SK-N-SH treated with all-trans-retinoic acid at 6 μM for 48 hours (cell line): ENCODE measurements around the gene LITAF.

Experiments used
- ATAC-seq: fragments of 200-7000 bp; cut with Tn5 transposase; 3 replicates; pipeline ENCODE4 v1.9.1; 2020; ENCODE audit warnings: mild to moderate bottlenecking, moderate library complexity
- ARNTL ChIP-seq: fragments of 450-650 bp; formaldehyde crosslinking; IDR thresholded peaks from 2 replicates; pipeline ENCODE4 v1.5.0; 2020; ENCODE audit warnings: low read depth, mild to moderate bottlenecking, moderate library complexity, borderline replicate concordance
- BACH2 ChIP-seq: fragments of 250-450 bp; sonication (Bioruptor Pico); IDR thresholded peaks from 2 replicates; pipeline ENCODE4 v1.9.0; 2021; ENCODE audit warnings: mild to moderate bottlenecking, borderline replicate concordance
- CSDC2 ChIP-seq: fragments of 250-450 bp; sonication (Bioruptor Pico); IDR thresholded peaks from 2 replicates; pipeline ENCODE4 v1.5.0; 2020; ENCODE audit warnings: mild to moderate bottlenecking, moderate library complexity
- ESRRG ChIP-seq: fragments of 250-450 bp; sonication (Bioruptor Pico); IDR thresholded peaks from 2 replicates; pipeline ENCODE4 v1.6.1; 2021; ENCODE audit warnings: mild to moderate bottlenecking
- GLIS3 ChIP-seq: fragments of 250-450 bp; sonication (Bioruptor Pico); IDR thresholded peaks from 2 replicates; pipeline ENCODE4 v1.5.0; 2020; ENCODE audit warnings: mild to moderate bottlenecking, moderate library complexity
- ISL1 ChIP-seq: fragments of 250-450 bp; sonication (Bioruptor Pico); IDR thresholded peaks from 2 replicates; pipeline ENCODE4 v2.1.2; 2022; ENCODE audit warnings: mild to moderate bottlenecking, moderate library complexity
- PPARA ChIP-seq: fragments of 250-450 bp; sonication (Bioruptor Pico); IDR thresholded peaks from 2 replicates; pipeline ENCODE4 v1.5.0; 2020; ENCODE audit warnings: mild to moderate bottlenecking, borderline replicate concordance
- RARB ChIP-seq: fragments of 250-450 bp; sonication (Bioruptor Pico); IDR thresholded peaks from 2 replicates; pipeline ENCODE4 v1.8.0; 2021; ENCODE audit warnings: mild to moderate bottlenecking, moderate library complexity
- TCF4 ChIP-seq: fragments of 250-450 bp; sonication (Bioruptor Pico); IDR thresholded peaks from 2 replicates; pipeline ENCODE4 v1.8.0; 2021; ENCODE audit warnings: mild to moderate bottlenecking, moderate library complexity, borderline replicate concordance
- TOX ChIP-seq: fragments of 250-450 bp; sonication (Bioruptor Pico); IDR thresholded peaks from 2 replicates; pipeline ENCODE4 v1.8.0; 2021; ENCODE audit warnings: mild to moderate bottlenecking, moderate library complexity, borderline replicate concordance
- ZC3H10 ChIP-seq: fragments of 250-450 bp; sonication (Bioruptor Pico); IDR thresholded peaks from 2 replicates; pipeline ENCODE4 v1.5.1; 2021; ENCODE audit warnings: mild to moderate bottlenecking, moderate library complexity
- ZFP3 ChIP-seq: fragments of 250-450 bp; sonication (Bioruptor Pico); IDR thresholded peaks from 2 replicates; pipeline ENCODE4 v1.5.0; 2020; ENCODE audit warnings: mild to moderate bottlenecking, moderate library complexity
- ZNF70 ChIP-seq: fragments of 450-650 bp; formaldehyde crosslinking; IDR thresholded peaks from 2 replicates; pipeline ENCODE4 v1.5.0; 2020; ENCODE audit warnings: mild to moderate bottlenecking, moderate library complexity
- TF ChIP-seq, protein P1 (sequence below): fragments of 250-450 bp; sonication (Bioruptor Pico); IDR thresholded peaks from 2 replicates; pipeline ENCODE4 v1.5.0; 2020; ENCODE audit warnings: mild to moderate bottlenecking, moderate library complexity
- TF ChIP-seq, protein P2 (sequence below): fragments of 250-450 bp; sonication (Bioruptor Pico); IDR thresholded peaks from 2 replicates; pipeline ENCODE4 v1.8.0; 2020; ENCODE audit warnings: mild to moderate bottlenecking, moderate library complexity, borderline replicate concordance
- TF ChIP-seq, protein P3 (sequence below): fragments of 250-450 bp; sonication (Bioruptor Pico); IDR thresholded peaks from 2 replicates; pipeline ENCODE4 v1.5.1; 2021; ENCODE audit warnings: mild to moderate bottlenecking, moderate library complexity

Gene LITAF

DNA sequence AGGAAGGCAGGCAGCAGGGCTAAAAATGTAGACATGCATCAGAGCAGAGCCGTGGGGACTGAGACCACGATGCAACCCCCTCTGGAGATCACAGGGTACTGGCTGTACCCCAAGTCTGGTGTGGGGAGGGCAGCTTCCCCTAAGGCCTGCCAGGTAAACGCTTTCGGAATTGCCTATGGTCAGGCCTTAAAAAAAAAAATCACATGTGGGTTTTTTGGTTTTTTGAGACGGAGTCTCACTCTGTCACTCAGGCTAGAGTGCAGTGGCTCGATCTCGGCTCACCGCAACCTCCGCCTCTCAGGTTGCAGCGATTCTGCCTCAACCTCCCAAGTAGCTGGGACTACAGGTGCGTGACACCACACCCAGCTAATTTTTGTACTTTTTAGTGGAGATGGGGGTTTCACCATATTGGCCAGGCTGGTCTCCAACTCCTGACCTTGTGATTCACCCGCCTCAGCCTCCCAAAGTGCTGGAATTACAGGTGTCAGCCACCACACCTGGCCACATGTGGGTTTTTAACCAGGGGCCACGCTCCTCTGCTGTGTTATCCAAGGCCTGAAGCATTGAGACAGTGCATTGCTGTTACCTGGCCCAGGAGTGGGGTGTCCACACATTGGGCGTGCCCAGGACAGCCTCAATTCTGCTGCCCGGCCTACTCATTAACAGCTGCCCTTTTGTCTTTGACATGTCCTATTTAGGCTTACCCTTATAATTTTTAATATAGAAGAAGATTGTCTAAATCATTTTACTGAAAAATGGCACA lies 50.4 kb downstream of the LITAF start:
- ATAC-seq = no peak
- TF ChIP-seq, protein P1, sequence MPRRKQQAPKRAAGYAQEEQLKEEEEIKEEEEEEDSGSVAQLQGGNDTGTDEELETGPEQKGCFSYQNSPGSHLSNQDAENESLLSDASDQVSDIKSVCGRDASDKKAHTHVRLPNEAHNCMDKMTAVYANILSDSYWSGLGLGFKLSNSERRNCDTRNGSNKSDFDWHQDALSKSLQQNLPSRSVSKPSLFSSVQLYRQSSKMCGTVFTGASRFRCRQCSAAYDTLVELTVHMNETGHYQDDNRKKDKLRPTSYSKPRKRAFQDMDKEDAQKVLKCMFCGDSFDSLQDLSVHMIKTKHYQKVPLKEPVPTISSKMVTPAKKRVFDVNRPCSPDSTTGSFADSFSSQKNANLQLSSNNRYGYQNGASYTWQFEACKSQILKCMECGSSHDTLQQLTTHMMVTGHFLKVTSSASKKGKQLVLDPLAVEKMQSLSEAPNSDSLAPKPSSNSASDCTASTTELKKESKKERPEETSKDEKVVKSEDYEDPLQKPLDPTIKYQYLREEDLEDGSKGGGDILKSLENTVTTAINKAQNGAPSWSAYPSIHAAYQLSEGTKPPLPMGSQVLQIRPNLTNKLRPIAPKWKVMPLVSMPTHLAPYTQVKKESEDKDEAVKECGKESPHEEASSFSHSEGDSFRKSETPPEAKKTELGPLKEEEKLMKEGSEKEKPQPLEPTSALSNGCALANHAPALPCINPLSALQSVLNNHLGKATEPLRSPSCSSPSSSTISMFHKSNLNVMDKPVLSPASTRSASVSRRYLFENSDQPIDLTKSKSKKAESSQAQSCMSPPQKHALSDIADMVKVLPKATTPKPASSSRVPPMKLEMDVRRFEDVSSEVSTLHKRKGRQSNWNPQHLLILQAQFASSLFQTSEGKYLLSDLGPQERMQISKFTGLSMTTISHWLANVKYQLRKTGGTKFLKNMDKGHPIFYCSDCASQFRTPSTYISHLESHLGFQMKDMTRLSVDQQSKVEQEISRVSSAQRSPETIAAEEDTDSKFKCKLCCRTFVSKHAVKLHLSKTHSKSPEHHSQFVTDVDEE = no peak
- TF ChIP-seq ZNF70 (CRISPR knock-in tag) = no peak
- TF ChIP-seq TCF4 (CRISPR knock-in tag) = no peak
- no peak for TF ChIP-seq PPARA (CRISPR knock-in tag)
- TF ChIP-seq ZFP3 = no peak
- TF ChIP-seq RARB = no peak
- no peak for TF ChIP-seq ZC3H10 (CRISPR knock-in tag)

DNA sequence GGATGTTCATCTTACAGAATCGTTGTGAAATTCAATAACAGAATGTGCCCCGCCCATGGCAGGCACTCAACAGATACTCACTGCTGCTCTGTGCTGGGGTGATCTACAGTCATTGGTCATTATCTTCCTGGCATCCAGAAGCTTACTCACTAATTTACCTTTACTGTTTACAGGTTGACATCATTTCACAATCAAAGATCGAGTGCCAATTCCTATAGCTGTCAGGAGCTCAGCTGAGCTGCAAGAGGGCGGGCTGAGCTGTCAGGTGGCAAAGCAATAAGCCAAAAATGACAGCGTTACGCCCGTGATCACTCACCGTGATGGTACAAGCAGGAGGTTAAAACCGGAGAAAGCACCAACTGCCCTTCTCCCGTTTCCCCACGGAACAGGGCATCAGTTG lies 51.2 kb downstream of the LITAF start:
- TF ChIP-seq, protein P2, sequence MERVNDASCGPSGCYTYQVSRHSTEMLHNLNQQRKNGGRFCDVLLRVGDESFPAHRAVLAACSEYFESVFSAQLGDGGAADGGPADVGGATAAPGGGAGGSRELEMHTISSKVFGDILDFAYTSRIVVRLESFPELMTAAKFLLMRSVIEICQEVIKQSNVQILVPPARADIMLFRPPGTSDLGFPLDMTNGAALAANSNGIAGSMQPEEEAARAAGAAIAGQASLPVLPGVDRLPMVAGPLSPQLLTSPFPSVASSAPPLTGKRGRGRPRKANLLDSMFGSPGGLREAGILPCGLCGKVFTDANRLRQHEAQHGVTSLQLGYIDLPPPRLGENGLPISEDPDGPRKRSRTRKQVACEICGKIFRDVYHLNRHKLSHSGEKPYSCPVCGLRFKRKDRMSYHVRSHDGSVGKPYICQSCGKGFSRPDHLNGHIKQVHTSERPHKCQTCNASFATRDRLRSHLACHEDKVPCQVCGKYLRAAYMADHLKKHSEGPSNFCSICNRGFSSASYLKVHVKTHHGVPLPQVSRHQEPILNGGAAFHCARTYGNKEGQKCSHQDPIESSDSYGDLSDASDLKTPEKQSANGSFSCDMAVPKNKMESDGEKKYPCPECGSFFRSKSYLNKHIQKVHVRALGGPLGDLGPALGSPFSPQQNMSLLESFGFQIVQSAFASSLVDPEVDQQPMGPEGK (CRISPR knock-in tag) = no peak
- no peak for TF ChIP-seq ZNF70 (CRISPR knock-in tag)
- TF ChIP-seq, protein P1 = no peak
- TF ChIP-seq ZC3H10 (CRISPR knock-in tag) = no peak
- no peak for TF ChIP-seq ESRRG (CRISPR knock-in tag)
- no peak for TF ChIP-seq ISL1 (CRISPR knock-in tag)
- TF ChIP-seq TOX = no peak
- no peak for TF ChIP-seq BACH2 (CRISPR knock-in tag)
- TF ChIP-seq RARB = no peak
- TF ChIP-seq ARNTL (CRISPR knock-in tag) = no peak
- ATAC-seq = no peak

DNA sequence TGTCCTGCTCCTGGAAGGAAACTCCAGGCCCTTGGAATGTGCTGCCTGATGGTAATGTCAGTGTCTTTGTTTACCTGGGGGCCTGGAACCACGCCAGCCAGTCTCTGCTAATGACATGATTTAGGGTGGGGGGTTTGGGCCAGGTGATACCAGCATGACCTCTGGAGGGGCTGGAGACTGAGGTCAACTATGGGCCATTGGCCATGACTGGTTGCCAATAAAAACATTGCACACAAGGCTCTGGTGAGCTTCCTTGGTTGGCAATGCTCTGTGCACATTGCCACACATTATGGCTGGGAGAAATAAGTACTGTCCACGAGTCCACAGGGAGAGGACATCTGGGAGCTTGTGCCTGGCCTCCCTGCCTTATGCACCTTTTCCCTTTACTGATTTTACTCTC lies 52.5 kb downstream of the LITAF start:
- TF ChIP-seq, protein P1 = no peak
- TF ChIP-seq PPARA (CRISPR knock-in tag) (no peak), TCF4 (CRISPR knock-in tag) (no peak), GLIS3 (no peak), CSDC2 (CRISPR knock-in tag) (no peak), BACH2 (CRISPR knock-in tag) (no peak), ARNTL (CRISPR knock-in tag) (no peak), ZNF70 (CRISPR knock-in tag) (no peak)

DNA sequence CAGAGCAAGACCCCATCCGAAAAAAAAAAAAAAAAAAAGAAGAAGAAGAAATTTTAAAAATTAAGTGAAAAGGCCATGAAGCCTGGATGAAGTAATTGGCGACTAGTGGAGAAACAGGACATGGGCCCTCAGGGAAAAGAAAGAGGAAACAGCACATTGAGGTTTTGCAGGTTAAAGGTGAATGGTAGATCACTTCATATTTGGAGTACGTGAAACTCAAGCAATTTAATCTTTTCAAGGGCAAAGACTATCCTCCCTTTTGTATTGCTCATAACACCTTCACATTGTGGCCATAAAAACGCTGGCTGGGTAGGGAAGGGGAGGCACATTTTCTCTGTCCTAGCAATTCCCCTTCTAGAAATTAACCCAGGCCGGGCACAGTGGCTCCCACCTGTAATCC lies 53.1 kb downstream of the LITAF start:
- no peak for ATAC-seq
- TF ChIP-seq GLIS3 (no peak), BACH2 (CRISPR knock-in tag) (no peak)
- TF ChIP-seq, protein P3, sequence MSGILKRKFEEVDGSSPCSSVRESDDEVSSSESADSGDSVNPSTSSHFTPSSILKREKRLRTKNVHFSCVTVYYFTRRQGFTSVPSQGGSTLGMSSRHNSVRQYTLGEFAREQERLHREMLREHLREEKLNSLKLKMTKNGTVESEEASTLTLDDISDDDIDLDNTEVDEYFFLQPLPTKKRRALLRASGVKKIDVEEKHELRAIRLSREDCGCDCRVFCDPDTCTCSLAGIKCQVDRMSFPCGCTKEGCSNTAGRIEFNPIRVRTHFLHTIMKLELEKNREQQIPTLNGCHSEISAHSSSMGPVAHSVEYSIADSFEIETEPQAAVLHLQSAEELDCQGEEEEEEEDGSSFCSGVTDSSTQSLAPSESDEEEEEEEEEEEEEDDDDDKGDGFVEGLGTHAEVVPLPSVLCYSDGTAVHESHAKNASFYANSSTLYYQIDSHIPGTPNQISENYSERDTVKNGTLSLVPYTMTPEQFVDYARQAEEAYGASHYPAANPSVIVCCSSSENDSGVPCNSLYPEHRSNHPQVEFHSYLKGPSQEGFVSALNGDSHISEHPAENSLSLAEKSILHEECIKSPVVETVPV (CRISPR knock-in tag) = no peak
- TF ChIP-seq, all 23 proteins: peak for 0

More for the DNA sequence above, 52.5 kb downstream of the LITAF start:
- ATAC-seq = no peak
